T-helper 2 cell treated with Interferon-gamma antibody and Interleukin-4, amounts not matched to agents 100 ng/mL and 5 ng/mL, for 36 hours (primary cell): ENCODE results near the gene SPATA45. TPM values are rescaled to one million over a fixed set of nuclear protein-coding genes. Genes with fewer than 3 reads are reported as not detected.
"Not testable (repeated sequence)": the region's sequence is repeated elsewhere in the genome, so short reads cannot be mapped to it uniquely, and the experiment has no call there.

ENCODE experiments used
- intact Hi-C: fragments of 100-400 bp; cut with micrococcal nuclease; formaldehyde crosslinking; loops from one replicate; pipeline ENCODE4 v1.15.1; 2023
- total RNA-seq: library from RNA; stranded (reverse); gene quantifications from 2 replicates; pipeline ENCODE4 v1.2.3, GENCODE V29; 2022

The SPATA45 gene
- not detected in 2 replicates for total RNA-seq

DNA sequence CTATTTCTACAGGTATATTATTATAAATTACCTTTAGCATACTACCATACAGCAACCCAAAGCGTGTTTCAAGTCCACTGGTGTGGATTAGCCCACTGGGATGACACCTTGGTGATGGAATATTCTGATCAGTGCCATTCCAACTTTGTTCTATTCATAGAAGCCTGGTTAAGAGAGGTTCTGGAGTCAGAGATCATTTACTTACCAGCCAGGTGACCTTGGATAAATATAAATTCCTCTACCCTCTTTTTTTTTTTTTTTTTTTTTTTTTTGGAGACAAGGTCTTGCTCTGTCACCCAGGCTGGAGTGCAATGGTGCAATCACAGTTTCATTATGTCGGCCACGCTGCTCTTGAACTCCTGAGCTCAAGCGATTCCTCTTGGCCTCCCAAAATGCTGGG lies at the start of gene SPATA45:
TSS of gene SPATA45 (minus strand) at position 101 of the 400 bp plus-strand sequence. CDS start 11,500 bp downstream, outside the sequence.
- intact Hi-C loops, result no loop called here

GRCh38 chr1:212892108-212892507 lies 44.7 kb upstream of the SPATA45 start:
- intact Hi-C loops, result no loop called here

GRCh38 chr1:212884592-212884991 lies 37.1 kb upstream of the SPATA45 start:
- intact Hi-C loops, result no loop called here

DNA sequence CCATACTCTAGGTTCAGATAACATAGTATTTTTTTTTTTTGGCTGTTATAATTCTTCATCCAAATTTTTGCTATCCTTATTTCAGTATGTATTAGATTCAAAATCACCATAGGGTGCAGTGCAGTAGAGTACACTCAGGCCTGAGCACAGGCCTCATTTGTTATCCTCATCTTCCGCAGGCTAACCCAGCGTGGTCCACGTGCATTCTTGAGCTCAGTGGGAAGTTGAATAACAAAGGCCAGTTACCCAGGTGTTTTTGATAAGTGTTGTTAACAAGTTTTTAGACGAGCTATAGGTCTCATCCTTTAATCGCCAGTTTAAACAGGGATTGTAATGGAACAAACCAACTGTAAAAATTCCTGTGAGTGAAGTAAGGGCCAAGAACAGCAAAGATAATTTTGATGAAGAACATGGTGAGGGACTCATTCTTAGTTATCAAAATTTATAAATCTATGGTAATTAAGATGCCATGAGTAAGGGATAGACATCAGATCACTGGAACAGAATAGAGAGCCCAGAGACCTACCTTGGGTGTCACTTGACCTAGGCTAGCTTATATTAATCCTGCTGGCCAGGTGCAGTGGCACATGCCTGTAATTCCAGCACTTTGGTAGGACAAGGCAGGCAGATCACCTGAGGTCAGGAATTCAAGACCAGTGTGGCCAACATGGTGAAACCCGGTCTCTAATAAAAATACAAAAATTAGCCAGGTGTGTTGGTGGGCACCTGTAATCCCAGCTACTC lies 32.7 kb upstream of the SPATA45 start:
- intact Hi-C loops, result no loop called here

- intact Hi-C loops, result no loop called here
These were observed 31.0 kb upstream of the SPATA45 start for GRCh38 chr1:212878418-212878817.

- intact Hi-C loops, result no loop called here
These were observed 26.1 kb upstream of the SPATA45 start for GRCh38 chr1:212873518-212873917.

DNA sequence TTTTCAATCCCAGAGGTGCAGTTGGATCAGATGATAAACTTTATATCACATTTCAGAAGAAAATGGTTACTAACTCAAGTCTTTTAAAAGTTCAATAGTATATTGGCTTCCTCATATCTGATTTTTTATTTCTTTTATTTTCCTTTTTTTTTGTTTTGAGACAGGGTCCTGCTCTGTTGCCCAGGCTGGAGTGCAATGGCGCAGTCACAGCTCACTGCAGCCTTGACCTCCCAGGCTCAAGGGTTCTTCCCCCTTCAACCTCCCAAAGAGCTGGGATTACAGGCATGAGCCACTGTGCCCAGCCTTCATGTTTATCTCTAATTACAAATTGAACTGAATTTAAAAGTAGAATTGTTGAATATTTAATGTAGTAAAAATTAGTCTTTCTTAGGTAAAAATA lies 24.5 kb upstream of the SPATA45 start:
- intact Hi-C loops, result no loop called here

GRCh38 chr1:212867192-212867591 lies 19.7 kb upstream of the SPATA45 start:
- intact Hi-C loops, result no loop called here

- intact Hi-C loops, result no loop called here
These were observed 16.8 kb upstream of the SPATA45 start for GRCh38 chr1:212864201-212864600.

- intact Hi-C loops, result not testable (repeated sequence)
These were observed 15.9 kb upstream of the SPATA45 start for GRCh38 chr1:212863345-212863744.

DNA sequence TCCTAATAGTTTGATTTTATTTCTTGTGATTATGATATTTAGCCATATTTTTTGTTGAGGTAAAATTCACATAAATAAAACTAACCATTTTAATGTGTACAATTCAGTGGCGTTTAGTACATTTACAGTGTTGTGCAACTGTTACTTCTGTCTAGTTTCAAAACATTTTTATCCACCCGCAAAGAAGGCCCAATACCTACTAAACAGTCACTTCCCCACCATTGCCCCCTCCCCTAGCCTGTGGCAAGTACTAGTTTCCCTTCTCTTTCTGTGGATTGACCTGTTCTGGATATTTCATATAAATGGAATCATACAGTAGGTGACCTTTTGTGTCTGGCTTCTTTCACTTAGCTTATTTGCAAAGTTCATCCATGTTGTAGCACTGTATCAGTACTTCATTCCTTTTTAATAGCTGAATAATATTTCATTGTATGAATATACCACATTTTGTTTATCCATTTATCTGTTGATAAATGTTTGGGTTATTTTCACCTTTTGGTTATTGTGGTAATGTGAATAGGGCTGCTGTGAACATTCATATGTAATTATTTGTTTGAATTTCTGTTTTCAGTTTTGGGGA lies 14.8 kb upstream of the SPATA45 start:
- intact Hi-C loops, result no loop called here

- intact Hi-C loops, result no loop called here
These were observed 13.5 kb upstream of the SPATA45 start for GRCh38 chr1:212860713-212861581.

- intact Hi-C loops, result loop anchor here (1.0 to 5.0 kb wide), 8 partner anchors 67 to 1601 kb away; partner anchors contain the start of genes ANGEL2, ATF3, BATF3 and NSL1
These were observed 11.2 kb upstream of the SPATA45 start for GRCh38 chr1:212858461-212859265.

- intact Hi-C loops, result loop anchor here (1.0 to 5.0 kb wide), 9 partner anchors 14 to 1601 kb away; partner anchors contain the start of genes ANGEL2, ATF3, BATF3 and NSL1
These were observed 10.6 kb upstream of the SPATA45 start, which contains the start of gene FLVCR1 for GRCh38 chr1:212857992-212858460. FLVCR1 (plus strand) TSS chr1:212858275; CDS start chr1:212858453, 178 bp downstream.

DNA sequence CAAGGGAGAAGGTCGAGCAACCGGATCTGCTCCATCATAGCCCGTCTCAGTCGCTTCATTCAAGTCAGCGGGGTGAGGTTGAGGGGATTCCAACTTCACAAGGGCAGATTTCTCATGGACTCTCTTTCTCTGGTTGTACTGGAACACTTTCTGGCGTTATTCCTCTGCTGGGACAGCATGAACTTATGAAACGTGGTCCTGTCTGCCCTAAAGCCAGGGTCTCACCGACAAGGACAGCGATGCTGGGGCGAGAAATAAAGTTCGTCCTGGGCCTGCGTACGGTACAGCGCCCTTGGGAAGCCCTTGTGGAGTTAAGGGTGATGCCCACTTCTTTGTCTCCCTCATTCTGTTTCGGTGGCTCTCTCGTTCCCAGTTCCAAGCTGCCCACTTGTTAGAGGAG lies 9.3 kb upstream of the SPATA45 start:
- intact Hi-C loops, result loop anchor here (1.0 to 5.0 kb wide), 3 partner anchors 12 to 1599 kb away; partner anchors contain the start of genes PPP2R5A and RCOR3

GRCh38 chr1:212853658-212854057 lies 6.2 kb upstream of the SPATA45 start:
- intact Hi-C loops, result no loop called here

DNA sequence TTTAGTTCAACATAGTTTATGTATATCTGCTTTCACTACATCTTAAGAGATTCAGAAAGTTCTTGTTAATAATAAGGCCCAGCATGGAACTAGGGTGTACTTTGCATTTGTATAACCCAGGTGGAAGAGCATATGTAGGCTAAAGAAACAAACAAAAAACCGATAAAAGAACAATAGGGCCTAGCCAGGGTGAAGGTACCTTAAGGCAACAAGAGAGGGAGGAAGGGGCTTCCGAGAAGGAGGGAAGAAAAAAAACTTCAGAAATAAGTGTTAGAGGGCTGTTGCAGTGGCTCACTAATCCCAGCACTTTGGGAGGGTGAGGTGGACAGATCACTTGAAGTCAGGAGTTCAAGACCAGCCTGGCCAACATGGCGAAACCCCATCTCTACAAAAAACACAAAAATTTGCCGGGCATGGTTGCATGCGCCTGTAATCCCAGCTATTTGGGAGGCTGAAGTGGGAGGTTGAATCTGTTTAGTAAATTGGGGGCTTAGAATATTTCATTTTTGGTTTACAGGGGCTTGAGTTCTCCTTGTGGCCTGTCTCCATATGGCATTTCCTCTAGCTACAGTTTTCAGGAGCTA lies 4.7 kb upstream of the SPATA45 start:
- intact Hi-C loops, result no loop called here

GRCh38 chr1:212844521-212844920 lies 2.9 kb downstream of the SPATA45 start:
- intact Hi-C loops, result loop anchor here (1.0 kb wide), 1 partner anchor 13 kb away; no protein-coding TSS in a partner anchor

- intact Hi-C loops, result no loop called here
These were observed 9.3 kb downstream of the SPATA45 start for GRCh38 chr1:212838145-212838544.
